CD4-positive, alpha-beta T cell treated with Interleukin-17A for 4 hours (primary cell): ENCODE results near the gene OR14I1.

Experiments
- DNase-seq: peaks from one replicate; pipeline ENCODE4 v3.0.0-alpha.2; 2020; ENCODE audit warnings: mixed read lengths

The OR14I1 gene

DNA sequence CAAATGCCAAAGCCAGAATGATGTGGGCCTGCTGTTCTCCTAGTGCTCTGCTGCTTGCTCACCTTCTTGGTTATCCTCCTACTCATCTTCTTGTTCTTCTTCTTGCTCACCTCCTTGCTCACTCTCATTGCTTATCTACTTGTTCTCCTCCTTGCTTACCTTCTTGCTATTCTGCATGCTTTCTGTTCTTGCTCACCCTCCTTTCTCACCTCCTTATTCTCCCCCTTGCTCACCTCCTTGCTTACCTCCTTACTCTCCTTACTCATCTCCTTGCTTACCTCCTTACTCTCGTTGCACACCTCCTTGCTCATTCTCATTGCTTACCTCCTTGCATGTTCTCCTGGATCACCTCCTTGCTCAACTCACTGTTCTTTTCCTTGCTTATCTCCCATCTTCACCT, at the start of gene OR14I1:
TSS of gene OR14I1 (minus strand) at position 53 of the 400 bp plus-strand sequence.
- no peak for DNase-seq

DNA sequence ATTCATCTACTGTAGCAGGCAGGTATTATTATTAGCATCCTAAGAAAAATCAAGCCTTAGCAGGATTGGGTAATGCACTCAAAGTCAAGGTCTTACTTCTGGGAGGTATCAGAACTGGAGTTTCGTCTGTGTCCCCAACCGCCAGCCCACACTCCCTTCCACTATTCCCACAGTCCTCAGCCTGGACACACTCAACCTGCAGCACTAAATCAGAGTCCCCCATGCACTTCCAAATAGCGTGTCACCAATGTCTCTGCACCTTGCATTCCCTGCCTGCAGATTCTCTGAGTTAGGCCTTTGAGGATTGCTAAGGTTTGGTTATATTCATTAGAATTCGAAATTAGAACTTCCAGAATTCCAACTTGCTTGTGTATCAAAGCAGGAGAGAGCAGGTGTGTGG, 49.1 kb upstream of the OR14I1 start:
- no peak for DNase-seq

DNA sequence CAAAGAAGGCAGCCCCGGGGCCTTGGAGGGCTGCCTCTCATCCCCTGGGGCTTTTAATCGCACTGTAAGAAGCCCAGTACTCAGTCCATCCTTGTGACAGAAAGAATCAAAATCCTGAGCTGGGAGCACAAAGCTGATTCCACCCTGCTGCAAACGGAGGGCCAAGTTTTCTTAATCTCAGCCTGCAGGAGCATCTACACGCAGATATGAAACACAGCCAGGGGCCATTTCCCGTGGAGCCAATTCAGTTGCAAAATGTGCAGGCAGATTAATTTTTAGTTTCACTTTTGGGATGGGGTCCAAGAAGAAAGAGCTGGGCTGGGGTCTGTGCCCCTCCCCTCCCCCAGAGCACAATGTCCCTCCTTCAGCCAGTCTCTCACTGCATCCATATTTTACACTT, 48.6 kb upstream of the OR14I1 start:
- DNase-seq, result no peak

DNA sequence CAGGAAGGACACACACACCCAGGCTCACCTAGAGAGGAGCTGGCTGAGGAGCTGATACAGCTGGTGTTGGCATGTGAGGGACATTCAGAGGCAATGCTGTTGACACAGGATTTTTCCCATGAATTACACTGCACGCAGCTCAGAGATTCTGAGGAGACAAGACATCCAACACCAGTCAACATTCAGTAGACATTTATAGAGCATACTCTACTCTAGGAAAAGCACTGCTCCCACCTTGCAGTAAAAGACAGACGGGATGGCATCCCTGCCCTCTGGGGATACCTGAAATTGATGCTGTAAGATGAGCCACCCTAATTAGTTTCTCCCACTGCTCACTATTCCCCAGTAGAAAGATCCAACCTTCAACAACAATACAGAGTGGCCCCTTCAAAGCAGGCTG, 47.9 kb upstream of the OR14I1 start:
- no peak for DNase-seq

DNA sequence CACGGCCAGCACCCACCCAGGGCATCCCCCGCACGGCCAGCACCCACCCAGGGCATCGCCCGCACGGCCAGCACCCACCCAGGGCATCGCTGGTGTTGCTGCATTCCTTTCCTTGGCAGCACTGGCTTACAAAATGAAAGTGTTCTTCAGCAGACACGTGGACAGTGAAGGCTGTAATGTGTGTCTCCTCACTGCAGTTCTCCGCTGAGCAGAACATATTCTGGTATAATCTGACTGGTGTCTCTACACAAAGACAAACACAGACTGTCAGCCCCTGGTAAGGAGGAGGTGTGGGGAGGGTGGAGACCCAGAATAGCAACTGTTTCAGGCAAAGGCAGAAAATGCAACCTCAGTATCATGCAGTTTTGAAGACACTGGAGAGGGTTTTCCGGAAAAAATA, 45.6 kb upstream of the OR14I1 start:
- DNase-seq, result no peak

DNA sequence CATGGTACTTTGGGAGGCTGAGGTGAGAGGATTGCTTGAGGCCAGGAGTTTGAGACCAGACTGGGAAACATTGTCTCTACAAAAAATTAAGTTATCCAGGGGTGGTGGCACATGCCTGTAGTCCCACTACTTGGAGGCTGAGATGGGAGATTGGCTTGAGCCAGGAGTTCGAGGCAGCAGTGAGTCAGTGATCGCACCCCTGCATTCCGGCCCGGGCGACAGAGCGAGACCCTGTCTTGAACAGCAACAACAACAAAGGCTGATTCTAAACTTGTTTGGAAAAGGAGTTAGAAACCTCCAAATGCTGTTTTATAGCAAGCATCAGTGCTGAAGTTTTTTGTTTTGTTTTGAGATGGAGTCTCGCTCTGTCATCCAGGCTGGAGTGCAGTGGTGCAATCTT, 38.3 kb upstream of the OR14I1 start:
- no peak for DNase-seq

DNA sequence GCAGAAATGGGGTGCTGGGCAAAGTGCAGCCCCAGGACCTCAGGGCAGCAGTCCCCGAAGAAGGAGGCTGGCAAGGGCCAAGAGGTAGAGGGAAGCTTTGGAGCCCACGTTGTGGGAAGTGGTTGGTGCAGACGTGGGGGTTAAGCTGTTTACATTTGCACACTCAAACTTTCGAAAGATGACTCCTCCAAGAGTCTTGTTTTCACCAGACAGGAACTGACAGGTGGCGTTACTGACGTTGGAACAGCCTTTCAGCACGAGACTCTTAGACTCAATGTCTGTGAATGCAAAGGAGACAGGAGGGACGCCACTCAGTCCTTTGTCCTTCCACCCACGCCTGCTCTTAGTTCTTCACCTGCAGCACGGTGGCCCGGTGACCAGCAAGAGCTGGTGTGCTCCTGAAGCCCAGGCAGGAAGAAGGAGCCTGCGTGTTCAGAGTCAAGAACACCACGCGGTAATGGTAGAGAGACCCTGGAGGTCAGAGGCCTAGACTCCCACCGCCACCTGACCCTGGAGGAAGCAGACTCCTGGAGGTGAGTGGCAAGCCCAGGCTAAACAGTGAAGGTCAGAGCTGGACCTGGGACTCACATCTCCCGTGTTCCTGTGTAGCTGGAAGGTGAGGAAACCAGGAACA, 37.1 kb upstream of the OR14I1 start:
- no peak for DNase-seq

DNA sequence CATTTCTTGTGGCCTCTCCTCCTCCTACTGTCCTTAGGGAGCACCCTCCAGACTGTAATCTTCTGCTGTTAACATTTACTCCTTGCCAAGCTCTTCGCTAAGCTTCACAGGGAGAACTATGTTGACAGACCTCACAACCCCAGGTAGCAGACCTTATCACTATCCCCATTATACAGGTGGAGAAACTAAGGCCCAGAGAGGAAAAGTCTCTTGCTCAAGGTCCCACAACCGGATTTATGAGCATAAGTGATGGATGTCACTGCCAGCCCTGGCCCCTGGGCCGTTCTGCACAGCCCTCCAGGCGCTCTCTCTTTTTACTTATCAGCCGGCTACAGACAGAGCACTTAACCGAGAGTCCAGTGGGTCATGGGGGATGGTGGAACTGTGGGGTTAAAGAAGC, 34.9 kb upstream of the OR14I1 start:
- DNase-seq, result no peak

DNA sequence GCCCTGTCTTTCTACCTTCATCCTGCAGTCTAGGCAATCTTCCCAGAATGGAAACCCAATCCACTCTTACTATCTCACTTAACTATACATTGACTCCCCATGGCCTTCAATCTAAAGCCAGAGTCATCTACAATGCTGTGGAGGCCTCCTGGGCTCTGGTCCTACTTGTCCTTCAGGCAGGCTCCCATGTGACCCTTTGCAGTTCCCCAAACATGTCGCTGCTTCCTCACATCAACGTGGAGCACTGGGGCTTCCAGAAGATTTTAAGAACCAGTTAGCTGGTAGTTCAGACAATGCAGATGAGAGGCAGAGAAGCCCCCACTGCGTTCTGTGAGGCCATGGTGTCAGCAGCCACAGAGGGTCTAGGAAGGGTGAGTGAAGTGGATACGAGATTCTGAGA, 34.4 kb upstream of the OR14I1 start:
- no peak for DNase-seq

DNA sequence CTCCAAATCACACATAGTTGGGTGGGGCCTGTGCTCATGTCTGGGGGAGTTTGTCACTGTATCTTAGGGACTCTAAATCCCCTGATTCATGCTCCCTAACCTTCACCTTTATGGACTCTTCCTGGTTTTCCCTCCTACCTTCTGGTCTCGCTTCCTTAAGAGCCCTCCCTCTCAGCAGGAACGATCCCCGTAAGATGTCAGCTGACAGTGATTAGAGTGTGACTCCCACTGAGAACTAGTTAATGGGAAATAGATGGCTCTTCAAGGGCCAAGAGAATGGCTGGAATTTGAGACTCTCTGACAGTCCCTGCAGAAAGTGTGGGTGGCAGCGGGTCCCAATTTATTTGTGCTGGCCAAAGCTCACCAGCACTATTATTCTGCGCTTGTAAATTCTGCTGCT, 31.0 kb upstream of the OR14I1 start:
- DNase-seq, result no peak

DNA sequence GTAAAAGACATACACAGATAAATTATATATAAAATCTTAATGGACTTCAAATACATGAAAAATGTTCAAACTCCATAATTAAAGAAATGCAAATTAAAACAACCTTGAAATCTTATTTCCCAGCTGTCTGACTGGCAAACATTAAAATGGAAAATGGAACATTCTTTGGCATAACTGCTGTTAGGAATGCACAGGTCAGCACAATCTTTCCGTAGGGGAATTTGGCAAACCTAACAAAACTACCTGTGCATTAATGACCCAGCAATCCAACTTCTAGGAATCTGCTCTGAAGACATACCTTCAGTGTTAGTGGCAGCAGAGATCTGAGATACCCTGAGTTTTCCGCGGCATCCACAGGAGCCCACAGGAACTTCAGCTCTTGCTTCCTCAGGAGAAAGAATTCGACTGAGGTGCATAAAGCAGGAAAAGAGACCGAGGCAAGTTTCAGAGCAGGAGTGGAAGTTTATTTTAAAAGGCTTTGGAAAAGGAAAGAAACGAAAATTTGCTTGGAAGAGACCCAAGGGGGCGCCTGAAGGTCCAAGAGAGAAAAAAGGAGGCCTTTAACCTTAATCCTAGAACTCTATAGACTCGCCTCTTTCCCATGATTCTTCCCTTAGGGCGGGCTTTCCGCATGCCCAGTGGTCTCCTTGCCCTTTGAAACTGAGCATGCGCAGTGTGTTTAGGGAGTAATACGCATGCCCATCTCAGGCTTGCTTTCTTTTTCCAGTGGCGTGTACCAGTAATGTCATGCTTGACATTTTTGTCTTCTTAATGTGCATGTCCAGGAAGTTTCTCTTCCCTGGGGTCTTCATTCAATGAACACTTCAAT, 28.2 kb upstream of the OR14I1 start:
- DNase-seq, result no peak

DNA sequence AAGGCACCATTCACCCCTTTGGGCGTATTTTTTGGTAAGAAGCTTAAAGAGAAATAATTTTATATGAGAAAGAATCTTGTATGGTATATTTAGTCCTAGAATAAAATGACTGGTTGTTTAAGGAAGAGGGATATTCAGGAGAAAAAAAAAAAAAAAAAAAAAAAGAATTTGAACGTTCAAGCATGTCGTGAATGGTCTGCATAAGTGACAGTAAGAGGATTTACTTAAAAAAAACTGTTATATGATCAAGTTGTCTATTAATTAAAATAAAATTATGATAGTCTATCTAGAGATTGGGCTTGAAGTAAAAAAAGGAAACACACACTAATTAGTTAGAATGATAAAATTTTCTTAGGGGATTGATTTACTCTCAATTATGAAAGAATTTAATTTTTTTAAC, 11.7 kb upstream of the OR14I1 start:
- DNase-seq, result no peak

DNA sequence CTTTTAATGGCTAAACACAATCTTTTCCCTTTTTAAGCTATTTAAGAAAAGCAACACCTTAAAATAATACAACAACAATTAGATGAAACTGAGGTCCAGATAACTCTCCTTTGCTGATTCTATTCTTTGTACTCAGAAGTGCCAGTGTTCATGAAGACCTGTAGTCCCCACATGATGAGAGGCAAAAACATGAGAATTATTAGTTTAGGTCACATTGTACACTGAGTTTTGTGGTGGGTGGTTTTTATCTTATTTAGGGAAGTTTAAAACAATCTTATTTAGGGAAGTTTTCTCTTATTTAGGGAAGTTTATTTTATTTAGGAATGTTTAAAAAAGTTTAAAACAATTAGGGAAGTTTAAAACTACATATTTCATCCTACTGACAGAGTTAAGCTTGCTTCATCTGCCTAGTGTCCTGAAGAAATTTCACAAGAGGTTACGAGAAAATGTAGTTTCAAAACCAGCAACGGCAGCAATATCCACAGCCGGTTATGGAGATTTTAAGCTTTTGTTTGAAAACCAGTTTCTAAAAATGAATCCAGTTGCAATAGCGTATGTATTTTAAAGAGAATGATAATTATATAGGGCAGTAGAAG, 7.8 kb upstream of the OR14I1 start:
- no peak for DNase-seq

DNA sequence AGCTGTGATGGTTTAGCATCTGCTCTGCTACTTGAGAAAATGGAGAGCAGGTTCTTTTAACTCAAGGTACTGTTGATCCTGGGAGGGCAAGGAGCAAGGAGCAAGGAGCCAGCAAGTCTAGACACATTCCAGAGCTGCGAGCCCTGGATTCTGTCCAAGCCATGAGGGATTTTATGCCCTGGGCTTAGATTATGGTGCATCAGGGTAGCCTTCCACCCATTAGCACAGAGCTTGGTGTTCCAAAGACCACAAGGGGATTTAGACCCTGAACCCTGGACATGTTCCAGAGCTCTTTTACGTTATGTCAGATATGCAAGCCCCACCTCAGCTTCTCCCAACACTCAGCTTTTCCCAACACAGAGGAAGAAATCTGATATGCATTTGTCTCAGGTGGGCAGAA, 2.0 kb upstream of the OR14I1 start:
- DNase-seq, result no peak

DNA sequence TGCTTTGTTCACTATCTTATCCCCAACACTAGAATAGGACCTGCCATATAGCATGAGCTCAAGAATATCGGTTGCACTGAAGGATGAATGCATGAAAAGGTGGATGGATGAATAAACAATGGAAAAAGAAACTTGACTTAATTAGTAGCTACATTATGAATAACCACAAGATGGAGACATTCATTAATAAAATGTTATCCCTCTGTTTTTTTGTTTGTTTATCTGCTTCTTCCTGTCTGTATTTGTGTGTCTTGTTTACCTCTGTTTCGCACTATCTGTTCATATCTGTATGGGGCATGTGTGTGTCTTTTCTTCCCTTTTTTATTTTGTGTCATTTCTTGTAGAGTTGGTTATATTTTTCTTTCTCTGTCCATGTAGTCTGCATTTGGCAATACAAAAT, 1.1 kb upstream of the OR14I1 start:
- no peak for DNase-seq

DNA sequence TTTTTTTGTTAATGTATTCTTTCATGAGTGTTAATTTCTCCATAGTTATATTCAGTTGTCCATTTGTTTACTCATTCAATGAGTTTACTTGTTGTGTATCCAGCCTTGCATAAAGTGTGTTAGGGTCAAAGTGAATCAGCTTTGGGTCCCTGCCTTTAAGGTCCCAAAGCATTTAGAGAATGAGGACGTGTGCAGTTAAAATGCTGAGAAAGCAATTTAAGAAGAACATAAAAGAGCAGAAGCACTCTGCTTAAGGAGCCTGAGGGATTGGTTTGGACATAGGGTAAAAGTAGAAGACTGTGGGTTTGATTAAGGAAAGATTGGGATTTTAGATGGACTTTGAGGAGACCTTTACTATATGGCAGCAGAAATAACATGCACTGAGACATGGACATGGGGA, 3.5 kb downstream of the OR14I1 start:
- no peak for DNase-seq

DNA sequence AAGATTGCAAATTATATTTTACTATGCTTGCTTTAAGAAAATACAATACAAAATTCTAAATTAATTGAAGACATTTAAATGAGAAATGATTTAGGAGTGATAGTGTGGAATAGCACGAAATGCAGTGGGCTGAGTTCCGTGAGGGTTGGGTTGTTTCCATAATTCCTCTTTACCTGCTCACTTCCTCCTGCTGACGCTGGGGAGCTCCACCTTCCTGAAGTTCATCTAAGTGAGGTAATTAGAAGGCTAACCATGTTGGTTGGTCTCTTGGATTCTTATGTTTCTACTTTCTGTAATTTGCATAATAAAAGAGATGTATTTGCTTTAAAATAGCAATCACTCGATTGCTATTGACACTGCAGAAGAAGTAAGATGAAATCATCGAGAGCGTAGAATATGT, 4.7 kb downstream of the OR14I1 start:
- DNase-seq, result no peak

DNA sequence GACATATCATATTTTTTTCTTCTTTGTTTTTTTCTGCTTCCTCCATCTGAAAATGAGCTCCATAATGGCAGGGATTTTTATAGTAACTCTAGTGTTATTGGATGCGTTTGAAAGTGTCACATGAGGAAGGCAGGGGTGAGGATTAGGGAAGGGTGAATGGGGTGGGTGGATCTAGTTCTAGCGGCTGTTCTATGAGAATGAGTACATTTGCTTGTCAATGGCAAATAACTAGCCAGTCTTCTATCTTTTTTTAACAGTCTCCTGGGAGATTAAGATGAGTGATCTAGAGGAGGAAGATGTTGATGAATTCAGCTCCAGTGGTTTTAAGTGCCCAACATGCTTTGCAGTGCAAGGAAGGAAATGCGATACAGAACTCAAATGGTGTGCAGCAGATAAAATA, 5.8 kb downstream of the OR14I1 start:
- no peak for DNase-seq

DNA sequence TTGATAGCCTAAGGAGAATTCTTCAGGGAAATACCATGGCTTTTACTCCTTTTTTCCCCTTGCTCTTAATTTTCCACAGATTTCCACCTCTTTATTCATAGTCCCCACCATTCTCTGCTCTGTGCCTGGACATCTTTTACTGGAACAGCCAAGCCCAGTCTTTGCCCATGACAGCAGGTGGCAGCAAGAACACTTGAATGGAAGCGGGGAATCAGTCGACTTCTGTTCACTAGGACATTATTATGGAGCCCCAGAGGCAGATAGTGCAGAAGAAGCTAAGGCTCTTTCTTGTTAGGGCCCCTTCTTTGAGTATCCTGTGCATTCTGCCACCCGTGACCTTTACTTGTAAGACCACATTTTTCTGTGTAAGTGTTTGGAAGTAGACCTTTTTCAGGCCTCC, 6.3 kb downstream of the OR14I1 start:
- no peak for DNase-seq

DNA sequence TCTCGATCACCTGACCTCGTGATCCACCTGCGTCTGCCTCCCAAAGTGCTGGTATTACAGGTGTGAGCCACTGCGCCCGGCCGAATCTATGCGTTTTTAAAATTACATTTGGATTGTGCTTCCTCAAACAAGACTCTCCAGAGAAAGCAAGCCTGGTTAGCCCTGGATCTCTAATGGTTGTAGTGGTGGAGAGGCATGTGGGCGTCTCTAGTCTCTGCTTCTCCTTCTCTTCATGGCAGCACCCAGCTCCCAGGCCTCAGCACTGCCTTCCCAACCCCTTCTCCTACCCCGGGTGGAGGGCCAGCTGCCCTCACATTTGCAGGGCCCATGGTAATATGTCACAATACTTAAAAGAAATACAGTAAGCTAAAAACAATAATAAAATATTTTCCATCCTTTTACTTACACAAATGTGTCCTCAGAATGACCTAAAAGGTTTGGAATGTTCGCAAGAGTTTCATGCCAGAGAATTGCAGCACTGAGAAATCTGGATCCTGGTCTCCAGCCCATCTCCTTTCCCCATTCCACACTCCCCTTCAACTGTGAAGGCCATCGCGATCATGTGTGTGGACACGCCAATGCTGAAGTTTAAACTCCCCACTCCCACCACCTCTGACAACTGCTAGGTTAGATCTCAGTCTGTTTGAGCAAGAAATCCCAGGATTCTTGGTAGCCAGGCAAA, 7.0 kb downstream of the OR14I1 start:
- DNase-seq, result no peak

DNA sequence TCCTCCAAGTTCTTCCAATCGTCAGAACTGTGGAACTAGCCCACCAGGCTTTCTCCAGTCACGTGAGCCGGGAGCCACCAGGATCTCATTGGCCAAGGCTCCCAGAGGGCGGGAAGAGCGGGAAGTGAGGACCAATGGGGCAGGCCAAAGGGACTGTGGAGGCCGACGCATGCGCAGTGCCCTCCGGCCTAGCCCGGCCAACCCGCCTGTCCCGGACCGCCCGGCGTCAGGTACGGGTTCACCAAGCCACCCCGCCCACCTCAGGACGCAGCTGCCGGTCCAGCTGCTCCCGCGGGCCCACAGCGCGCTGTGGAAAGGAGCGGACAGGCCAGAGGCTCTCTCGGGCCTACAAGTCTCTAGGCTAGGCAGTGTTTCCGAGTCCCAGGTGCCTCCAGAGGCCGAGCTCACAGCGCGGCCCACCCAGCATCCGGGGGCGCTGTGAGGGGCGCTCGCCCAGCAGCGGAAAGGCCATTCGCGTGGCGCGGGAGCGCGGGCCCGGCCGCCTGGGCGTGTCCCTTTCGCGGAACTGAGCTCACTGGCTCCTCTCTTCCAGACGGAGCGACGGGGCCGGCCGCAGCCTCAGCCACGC, 10.9 kb downstream of the OR14I1 start:
- DNase-seq, result no peak

DNA sequence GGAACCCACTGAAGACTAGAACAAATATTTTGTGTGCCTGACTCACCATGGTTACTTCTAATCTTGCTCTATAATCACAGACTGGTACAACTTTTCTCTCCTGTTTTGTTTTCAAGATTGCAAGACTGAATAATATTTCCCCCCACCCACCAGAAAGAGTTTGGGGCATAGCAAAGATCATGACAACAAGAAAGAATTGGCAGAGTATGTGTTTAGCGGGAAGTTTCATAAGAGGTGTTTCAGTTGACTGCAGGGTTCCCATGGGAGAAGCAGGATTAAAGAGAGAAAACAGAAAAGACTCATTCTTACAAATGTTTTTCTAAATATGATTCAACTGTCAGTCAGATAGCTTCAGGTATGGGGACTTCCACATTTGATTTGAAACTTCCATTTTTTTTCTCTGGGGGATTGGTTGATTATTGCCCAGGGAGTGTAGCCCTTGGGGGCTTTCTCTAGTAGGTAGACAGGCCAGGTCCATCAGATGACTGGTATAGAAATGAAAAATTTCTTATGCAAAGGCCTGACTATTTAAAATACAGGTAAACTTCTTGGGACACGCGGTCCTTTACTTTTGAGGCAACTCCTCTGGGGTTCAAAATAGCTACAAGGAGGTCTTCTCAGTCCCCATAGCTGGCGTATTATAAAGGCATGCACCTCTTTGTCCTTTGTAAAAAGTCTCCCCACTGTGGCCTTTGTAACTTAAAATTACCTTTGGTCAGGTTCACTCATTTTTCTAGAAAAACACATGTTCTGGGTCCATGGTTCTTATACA, 13.9 kb downstream of the OR14I1 start:
- DNase-seq, result no peak

DNA sequence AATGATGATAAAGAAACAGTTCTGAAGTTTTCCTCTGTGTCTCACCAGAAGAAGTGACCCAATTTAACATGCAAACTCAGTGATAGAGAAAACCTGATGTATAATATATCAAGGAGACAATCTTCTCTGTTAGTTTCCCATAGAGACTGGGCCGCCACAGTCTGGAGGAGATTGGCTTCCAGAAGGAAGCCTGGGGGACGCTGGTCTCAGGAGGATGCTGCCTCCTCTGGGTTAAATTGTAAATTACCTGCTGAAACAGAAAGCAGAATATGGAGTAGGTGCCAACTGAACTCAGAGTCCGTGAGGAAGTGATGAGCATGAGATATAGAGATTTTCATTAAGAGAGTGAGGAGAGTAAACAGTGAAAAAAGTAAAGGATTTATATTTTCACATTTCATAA, 15.8 kb downstream of the OR14I1 start:
- peak; percentile 26 for DNase-seq
